Astrocyte of the cerebellum (primary cell): ENCODE data around the gene SASH1.
"Not testable (repeated sequence)": the region's sequence is repeated elsewhere in the genome, so short reads cannot be mapped to it uniquely, and the experiment has no call there.

ENCODE experiments used
- DNase-seq: peaks from one replicate; pipeline ENCODE4 v3.0.0-alpha.2; 2011; ENCODE audit warnings: low read depth
- H3K4me3 ChIP-seq: 2 replicates; pipeline ENCODE4 v1.5.1; 2011; ENCODE audit warnings: mild to moderate bottlenecking, low read depth, low read length, moderate library complexity
- in situ Hi-C: cut with HindIII; loops from 2 replicates; pipeline ENCODE4 v1.10.0; 2017; ENCODE audit warnings: low sequenced_read_pairs
- TF ChIP-seq, protein P1 (sequence below): IDR thresholded peaks from 2 replicates; pipeline ENCODE4 v1.5.1; 2012; ENCODE audit warnings: low read length, low read depth, moderate library complexity, mild to moderate bottlenecking; ENCODE audit errors: missing control alignments

Gene SASH1

DNA sequence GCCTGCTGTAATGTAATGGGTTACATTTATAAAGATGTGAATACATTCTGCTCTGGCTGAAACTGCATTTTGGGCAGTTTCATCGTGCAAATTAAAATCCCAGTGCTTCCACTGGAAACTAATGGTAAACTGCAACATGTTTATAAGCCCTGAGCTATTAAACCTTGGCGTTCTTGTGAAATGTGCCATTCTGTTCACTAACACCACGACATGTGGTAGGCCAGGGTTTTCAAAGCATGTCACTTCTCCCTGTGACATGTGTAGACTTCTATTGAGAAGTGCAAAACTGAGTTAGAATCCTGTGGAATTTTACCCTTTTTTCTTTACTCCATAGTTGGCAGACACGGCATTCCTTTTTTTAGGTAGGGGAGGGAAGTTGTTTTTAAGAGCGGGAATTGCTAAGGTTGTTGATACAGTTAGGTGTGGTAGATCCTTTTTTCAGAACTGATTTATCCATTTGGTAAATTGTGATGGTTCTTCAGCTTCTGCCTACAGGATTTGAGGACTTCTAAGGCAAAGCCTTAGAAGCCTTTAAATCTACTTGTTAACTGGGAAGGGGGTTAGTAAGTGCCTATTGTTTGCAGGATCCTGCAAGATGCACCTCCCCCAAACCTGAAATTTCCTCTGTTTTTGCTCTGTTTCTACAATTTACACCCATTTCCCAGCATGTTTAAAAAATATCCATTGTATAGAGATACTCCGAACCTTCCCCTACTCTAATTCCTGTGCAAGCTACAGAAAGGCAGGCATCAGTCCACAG is 4.2 kb downstream of the SASH1 start:
- no peak overlapping the region for H3K4me3 ChIP-seq
- in situ Hi-C loops: no loop called here
- TF ChIP-seq, protein P1, sequence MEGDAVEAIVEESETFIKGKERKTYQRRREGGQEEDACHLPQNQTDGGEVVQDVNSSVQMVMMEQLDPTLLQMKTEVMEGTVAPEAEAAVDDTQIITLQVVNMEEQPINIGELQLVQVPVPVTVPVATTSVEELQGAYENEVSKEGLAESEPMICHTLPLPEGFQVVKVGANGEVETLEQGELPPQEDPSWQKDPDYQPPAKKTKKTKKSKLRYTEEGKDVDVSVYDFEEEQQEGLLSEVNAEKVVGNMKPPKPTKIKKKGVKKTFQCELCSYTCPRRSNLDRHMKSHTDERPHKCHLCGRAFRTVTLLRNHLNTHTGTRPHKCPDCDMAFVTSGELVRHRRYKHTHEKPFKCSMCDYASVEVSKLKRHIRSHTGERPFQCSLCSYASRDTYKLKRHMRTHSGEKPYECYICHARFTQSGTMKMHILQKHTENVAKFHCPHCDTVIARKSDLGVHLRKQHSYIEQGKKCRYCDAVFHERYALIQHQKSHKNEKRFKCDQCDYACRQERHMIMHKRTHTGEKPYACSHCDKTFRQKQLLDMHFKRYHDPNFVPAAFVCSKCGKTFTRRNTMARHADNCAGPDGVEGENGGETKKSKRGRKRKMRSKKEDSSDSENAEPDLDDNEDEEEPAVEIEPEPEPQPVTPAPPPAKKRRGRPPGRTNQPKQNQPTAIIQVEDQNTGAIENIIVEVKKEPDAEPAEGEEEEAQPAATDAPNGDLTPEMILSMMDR: no peak
- DNase-seq: no peak

DNA sequence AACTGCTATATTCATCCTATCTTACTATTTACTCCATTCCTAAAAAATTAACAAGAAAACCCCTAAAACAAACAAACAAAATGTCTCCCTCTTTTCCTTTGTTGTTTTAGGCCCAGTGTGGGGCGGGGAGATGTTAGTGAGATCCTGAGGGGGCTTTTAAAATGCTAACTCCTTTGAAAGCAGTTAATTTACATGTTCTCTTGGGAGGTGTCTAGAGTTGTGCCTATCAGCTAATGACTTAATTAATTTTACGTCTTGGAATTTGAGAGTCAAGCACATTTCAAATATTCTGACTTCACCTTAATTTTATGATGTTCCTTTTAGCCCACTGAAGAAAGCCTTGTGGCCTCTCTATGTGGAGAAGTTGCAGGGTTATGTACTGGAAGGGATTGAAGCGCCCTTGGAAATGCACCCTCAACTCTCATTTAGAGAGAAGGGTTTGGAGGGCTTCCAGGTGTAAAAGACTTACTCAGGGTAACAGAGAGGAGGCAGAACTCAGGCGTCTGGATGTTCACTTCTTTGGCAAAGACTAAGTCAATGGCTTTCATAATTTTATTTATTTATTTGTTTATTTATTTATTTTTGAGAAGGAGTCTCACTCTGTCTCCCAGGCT is 4.9 kb downstream of the SASH1 start:
- in situ Hi-C loops: no loop called here
- DNase-seq: no peak
- H3K4me3 ChIP-seq: no peak overlapping the region
- TF ChIP-seq, protein P1: no peak

DNA sequence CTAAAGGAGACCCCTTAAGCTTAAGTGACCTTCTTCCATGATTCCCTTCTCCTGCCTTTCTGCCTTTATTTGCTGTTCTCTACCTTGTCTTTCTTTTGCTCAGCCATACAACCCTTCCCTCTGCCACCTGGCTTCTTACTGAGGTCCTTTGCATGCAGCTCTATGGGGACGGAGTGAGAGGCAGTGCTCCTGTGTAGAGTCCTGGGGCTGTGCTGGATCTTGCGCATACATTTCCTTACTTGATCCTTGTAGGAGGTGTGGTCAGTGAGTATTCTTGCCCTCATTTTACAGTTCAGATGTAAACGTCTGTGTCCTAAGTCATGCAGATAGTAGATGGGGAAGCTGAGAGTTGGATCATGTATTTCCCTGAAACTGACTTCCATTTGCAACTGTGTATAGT is 5.7 kb downstream of the SASH1 start:
- no peak for DNase-seq
- no peak overlapping the region for H3K4me3 ChIP-seq
- TF ChIP-seq, protein P1: no peak
- in situ Hi-C loops: no loop called here

DNA sequence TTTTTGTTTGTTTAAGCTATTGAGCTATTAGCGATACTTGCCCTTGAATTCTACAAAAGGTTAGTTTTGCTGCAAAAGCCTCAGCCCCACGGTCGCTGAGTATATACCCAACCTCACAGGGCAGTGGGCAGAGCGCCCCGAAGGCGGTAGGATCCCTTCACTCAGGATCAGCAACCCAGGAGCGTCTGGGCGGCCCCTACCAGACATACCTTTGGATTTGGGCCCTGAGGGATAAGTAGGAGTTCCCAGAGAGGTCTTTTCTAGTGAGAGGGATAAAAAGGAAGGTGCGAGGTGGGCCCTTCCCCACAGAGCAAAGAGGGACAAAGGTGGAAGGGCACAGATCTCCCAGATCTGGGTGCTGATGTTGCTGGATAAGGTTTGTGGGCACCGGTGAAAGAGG is 6.1 kb downstream of the SASH1 start:
- DNase-seq: no peak
- in situ Hi-C loops: no loop called here
- TF ChIP-seq, protein P1: no peak
- no peak overlapping the region for H3K4me3 ChIP-seq

DNA sequence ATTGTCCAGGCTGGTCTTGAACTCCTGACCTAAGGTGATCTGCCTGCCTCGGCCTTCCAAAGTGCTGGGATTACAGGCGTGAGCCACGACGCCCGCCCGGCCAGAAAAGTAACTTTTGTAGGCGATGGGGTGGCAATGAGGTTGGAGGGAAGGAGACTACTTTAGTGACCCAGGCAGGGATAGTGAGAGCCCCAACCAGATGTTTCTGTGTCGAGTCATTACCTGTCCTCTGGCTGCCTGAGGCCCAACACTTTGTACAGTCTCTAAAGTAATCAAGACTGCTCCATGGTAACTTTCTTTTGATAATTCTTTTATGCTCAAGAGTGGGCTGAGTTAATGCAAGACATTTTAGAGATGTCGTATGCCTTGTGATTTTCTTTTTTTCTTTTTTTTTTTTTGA is 6.8 kb downstream of the SASH1 start:
- no peak for DNase-seq
- in situ Hi-C loops: no loop called here

DNA sequence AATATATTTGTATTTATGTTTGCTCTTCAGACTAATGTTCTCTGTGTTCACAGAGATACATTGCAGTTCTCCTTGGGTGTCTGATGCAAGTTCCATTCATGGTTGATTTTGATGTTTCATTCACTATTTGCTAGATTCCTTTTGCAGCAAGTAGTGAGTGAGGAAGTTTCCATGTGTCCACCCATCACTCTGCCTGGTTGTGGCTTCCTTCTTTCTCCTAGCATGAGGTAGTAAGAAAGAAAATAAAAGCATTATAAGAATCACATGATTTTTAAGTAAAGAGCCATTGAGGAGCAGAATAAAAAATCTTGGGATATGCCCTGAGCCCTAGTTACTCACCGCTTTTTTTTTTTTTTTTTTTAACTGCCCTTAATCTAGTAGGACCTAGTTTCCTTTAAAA is 8.7 kb downstream of the SASH1 start:
- TF ChIP-seq, protein P1: no peak
- in situ Hi-C loops: no loop called here
- H3K4me3 ChIP-seq: no peak overlapping the region
- no peak for DNase-seq

More for the DNA sequence above, 6.8 kb downstream of the SASH1 start:
- H3K4me3 ChIP-seq: no peak overlapping the region
- TF ChIP-seq, protein P1: no peak

DNA sequence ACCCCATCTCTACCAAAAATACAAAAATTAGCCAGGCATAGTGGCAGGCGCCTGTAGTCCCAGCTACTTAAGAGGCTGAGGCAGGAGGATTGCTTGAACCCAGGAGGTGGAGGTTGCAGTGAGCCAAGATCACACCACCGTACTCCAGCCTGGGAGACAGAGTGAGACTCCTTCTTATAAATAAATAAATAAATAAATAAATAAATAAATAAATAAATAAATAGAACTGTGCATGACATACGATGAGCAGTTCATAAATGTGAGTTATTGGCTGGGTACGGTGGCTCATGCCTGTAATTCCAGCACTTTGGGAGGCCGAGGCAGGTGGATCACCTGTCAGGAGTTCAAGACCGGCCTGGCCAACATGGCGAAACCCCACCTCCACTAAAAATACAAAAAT is 9.8 kb downstream of the SASH1 start:
- DNase-seq, in situ Hi-C loops, H3K4me3 ChIP-seq: not testable (repeated sequence)
